ENCODE measurements around the gene FAM107B.

Gene FAM107B

GRCh38 chr10:14775656-14776055, 959 bp upstream of the FAM107B start:
- no peak for DNase-seq

- DNase-seq = no peak
Measured at GRCh38 chr10:14774214-14774580, 500 bp downstream of the FAM107B start.

GRCh38 chr10:14773551-14774213, 1.0 kb downstream of the FAM107B start:
- DNase-seq = no peak

- no peak for DNase-seq
Measured at GRCh38 chr10:14772399-14772798, 2.3 kb downstream of the FAM107B start.

- no peak for DNase-seq
Measured at GRCh38 chr10:14770927-14771326, 3.8 kb downstream of the FAM107B start.

GRCh38 chr10:14761372-14761771, 13.3 kb downstream of the FAM107B start:
- DNase-seq = no peak

- DNase-seq = no peak
Measured at GRCh38 chr10:14758994-14759664, 15.6 kb downstream of the FAM107B start.

- no peak for DNase-seq
Measured at GRCh38 chr10:14758451-14758850, 16.2 kb downstream of the FAM107B start.

- no peak for DNase-seq
Measured at GRCh38 chr10:14757986-14758385, 16.7 kb downstream of the FAM107B start.

GRCh38 chr10:14757394-14757793, 17.3 kb downstream of the FAM107B start:
- DNase-seq = no peak

- no peak for DNase-seq
Measured at GRCh38 chr10:14753441-14753840, 21.3 kb downstream of the FAM107B start.

GRCh38 chr10:14751921-14752320, 22.8 kb downstream of the FAM107B start:
- DNase-seq = no peak

GRCh38 chr10:14751014-14751896, 23.4 kb downstream of the FAM107B start:
- peak; percentile 75 for DNase-seq

GRCh38 chr10:14749070-14749809, 25.5 kb downstream of the FAM107B start:
- DNase-seq = peak; percentile 33

- DNase-seq = no peak
Measured at GRCh38 chr10:14748441-14748840, 26.3 kb downstream of the FAM107B start.

GRCh38 chr10:14742815-14743214, 31.9 kb downstream of the FAM107B start:
- DNase-seq = no peak

GRCh38 chr10:14742382-14742781, 32.3 kb downstream of the FAM107B start:
- no peak for DNase-seq

- no peak for DNase-seq
Measured at GRCh38 chr10:14740684-14741247, 33.9 kb downstream of the FAM107B start.

GRCh38 chr10:14737808-14738545, 36.7 kb downstream of the FAM107B start:
- DNase-seq = no peak

GRCh38 chr10:14736600-14737081, 38.1 kb downstream of the FAM107B start:
- peak; percentile 83 for DNase-seq

- DNase-seq = no peak
Measured at GRCh38 chr10:14736043-14736442, 38.7 kb downstream of the FAM107B start.

Measured in eye (tissue), 1 donor.